Stimulated activated CD4-positive, alpha-beta T cell treated with anti-CD3 and anti-CD28 coated beads, Interleukin-1b, Interleukin-23, amount 100 ng/mL, for 24 hours (primary cell): ENCODE measurements around the gene MMEL1.
"Not testable (repeated sequence)": the region's sequence is repeated elsewhere in the genome, so short reads cannot be mapped to it uniquely, and the experiment has no call there.

Experiments used
- DNase-seq, 4 experiments: peaks; one replicate each; pipeline ENCODE4 v3.0.0-alpha.2; 2020; ENCODE audit warnings: low read depth in 4 of 4, low spot score in 1 of 4

Gene MMEL1

DNA sequence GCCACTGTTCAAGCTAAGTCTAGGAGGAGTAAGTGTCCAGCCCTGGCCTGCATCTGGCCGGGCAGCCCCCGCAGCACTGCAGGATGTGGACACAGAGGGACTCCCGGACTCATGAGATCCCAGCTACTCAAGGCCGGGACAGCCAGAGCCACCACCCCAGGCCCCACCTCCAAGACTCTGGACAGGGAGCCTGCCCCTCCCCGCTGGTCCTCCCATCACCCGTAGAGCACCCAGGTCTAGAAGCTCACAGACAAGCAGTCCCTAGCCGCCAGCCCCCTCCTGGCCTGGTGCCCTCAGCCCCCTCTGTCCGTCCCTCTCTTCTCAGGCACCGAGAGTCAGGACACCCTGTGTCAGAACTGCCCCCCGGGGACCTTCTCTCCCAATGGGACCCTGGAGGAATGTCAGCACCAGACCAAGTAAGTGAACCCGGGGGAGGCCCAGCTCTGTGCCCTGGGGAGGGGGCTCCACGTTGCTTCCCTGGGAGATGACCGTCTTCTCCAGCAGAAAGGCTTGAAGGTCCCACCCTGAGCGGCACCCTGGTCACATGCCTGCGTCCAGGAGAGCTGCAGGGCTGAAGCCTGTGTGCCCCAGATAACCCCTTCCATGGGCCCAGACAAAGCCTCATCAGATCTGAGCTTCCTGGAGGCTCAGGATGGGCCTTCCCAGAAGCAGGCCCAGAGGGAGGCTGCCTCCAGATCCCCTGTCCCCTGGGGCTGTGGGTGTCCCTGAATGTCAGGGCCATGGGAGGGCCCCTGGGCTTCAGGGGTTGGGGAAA, 72.3 kb downstream of the MMEL1 start:
- no peak for DNase-seq

GRCh38 chr1:2559509-2560298, 73.1 kb downstream of the MMEL1 start:
- DNase-seq, result no peak

DNA sequence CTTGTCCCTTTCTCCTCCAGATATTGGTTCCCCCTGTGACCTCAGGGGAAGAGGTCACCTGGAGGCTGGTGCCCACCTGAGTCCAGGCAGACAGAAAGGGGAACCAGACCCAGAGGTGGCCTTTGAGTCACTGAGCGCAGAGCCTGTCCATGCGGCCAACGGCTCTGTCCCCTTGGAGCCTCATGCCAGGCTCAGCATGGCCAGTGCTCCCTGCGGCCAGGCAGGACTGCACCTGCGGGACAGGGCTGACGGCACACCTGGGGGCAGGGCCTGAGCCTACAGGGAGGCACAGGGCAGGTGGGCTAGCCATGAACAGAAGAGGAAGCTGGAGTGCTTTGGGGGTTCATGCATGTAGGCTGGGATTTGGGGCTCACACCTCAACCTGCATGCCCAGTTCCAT, 74.0 kb downstream of the MMEL1 start:
- DNase-seq, result no peak

DNA sequence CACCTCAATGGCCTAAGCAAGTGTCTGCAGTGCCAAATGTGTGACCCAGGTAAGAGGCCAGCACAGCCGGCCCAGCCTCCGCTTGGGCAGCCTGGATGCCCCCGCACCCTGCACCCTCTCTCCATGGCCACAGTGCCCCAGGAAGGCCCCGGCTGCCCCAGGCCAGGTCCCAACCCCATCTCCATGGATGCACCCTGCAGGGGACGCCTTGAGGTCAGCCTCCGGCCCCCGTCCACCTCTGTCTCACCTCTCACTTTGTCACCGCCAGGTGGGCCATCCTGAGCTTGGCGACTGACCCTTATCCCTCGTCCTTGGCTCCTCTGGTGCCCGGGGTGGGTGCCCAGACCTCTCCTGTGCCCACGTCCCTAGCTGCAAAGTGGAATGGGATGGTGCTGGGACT, 74.4 kb downstream of the MMEL1 start:
- no peak for DNase-seq

DNA sequence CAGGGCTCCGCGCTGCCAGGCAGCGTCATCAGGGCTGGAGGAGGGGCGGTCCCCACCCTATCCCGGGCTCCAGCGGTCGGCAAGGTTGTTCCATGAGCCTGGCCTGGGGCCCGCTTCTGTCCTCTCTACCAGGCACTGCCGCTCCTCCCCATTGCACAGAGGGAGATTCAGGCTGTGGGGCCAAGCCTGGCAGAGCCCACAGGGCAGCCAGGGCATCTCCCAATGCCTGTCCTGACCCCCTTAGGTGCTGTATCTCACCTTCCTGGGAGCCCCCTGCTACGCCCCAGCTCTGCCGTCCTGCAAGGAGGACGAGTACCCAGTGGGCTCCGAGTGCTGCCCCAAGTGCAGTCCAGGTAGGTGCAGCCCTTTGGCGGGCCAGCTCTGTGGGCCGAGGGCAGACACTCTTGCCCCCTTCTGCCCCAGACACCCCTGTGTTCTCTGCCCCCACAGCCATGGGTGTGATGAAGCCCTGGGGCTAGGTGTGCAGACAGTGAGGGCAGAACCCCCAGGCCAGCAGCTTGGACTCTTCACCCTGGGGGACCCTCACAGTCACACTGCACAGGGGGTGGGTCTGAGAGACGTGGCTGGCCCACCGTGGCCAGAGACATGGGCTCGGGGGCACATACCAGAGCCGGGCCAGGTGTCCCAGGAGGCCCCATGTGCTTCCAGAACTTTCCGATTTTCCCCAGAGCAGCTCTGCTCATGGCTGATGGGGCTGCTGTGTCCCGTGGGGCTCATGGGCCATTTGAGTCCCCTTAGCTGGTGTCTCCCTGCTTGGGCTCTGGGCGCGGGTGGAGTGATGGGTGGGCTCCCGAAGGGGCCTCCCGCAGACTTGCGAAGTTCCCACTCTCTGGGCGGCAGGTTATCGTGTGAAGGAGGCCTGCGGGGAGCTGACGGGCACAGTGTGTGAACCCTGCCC, 75.1 kb downstream of the MMEL1 start:
- no peak for DNase-seq

DNA sequence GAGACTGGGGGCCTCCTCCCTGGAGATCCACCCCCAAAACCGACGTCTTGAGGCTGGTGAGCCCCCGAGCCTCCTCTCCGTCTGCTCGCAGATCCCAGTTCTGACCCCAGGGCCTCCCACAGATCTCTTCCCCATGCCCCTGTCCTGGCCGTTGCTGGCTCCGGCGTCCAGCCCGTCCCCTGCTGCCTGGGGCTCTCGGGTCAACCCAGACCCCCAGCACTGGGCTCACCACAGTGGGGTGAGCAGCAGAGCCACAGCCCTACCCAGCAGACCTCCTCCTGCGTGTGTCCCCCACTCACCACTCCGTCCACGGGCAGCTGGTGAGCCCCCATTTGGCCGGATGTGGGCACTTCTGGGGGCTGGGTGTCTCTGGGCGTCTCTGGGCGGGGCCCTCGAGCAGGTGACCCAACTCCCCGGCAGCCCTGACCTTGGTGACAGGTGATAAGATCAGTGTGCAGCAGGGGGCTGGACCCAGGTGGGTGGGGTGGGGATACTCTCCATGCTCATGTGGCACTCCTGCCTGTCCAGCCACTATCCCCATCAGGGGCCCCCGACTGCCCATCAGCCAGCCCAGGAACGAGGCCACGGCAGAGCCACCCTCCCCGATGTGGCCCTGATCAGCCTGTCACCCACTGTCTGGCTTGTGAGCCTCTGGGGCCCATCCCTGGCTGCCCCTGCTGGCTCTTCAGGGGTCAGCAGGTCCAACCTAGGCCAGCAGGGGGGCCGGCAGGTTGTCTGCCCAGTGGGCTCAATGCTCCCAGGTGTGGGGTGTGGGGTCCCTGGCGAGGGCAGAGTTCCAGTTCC, 75.9 kb downstream of the MMEL1 start:
- DNase-seq, result no peak

- peak in 3 of 4 experiments; percentile 41 to 49 (median 46) for DNase-seq
Observed at GRCh38 chr1:2556277-2556677, 76.5 kb downstream of the MMEL1 start, which contains the start of gene TNFRSF14. TNFRSF14 (plus strand) TSS chr1:2556371; CDS start chr1:2556665, 294 bp downstream.

- peak in 3 of 4 experiments; percentile 40 to 69 (median 59) for DNase-seq
Observed at GRCh38 chr1:2555634-2556276, 77.1 kb downstream of the MMEL1 start.

- no peak for DNase-seq
Observed at GRCh38 chr1:2554621-2555387, 78.0 kb downstream of the MMEL1 start.

DNA sequence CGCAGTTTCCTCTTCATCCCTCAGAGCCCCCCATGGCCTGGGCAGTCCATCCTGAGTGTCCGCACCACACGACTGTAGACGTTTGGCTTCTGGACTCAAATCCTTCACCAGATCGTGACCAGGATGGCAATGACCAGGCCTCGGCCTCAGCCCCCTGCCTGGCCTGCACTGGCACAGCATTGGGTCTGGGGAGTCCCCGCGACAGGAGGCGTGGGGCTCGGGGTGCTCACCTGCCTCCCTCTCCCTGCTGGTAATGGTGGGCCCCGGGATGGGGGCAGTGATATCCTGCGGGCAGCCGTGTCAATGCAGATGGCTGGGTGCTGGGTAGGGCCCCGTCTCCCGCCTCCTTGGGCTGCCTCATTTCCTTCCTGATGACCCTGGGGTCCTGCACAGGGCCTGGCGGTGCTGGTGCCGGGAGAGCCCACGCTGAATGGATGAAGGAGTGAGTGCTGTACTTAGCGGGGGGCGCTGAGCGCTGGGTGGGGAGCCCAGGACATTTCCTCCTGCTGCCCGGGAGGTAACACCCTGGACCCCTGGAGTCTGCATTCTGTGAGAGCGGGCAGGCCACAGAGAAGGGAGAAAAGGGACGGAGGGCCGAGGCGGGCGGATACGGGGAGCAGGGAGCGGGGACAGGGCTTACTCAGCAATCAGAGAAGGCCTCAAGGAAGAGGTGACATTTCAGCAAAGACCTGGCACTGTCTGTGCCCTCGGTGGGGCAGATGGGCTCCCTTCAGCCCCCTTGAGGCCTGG, 78.8 kb downstream of the MMEL1 start:
- no peak for DNase-seq

DNA sequence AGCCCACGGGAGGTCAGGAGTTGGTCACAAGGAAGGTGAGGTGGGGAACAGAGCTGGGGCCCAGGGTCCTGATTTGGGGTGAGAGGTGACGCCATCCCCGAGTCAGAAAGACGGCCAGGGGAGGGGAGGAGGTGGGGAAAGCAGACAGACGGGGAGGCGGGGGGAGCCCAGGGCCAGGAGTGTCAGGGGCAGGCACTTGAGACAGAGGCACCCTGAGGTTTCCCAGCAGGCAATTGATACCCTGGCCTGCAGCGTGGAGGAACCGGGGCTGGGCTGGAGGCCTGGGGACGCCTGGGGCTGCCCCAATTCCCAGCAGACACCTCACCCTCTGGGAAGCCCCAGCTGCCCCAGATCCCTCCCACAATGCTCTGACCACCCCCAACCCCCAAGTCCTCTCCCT, 79.7 kb downstream of the MMEL1 start:
- DNase-seq, result not testable (repeated sequence)

DNA sequence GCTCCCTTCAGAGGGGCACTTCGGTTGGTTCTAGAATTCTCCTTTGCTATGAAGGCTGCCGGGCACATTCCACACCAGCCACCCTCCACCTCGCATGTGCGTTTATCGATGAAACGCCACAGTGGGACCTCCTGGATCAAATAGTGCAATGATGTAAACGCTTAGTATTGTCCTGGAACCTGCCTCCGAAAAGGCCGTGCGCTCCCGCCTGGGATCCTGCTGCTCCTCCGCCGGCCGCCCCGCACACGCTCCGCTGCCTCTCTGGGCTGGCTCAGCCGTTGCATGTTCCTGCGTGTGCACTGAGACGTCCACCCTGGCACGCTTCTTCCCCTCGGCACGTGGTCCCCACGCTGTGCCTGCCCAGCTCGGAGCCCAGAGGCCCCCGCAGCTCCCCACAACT, 80.6 kb downstream of the MMEL1 start:
- no peak for DNase-seq

GRCh38 chr1:2551544-2551943, 81.3 kb downstream of the MMEL1 start:
- DNase-seq, result not testable (repeated sequence)

- DNase-seq, result not testable (repeated sequence)
Observed at GRCh38 chr1:2550309-2550861, 82.4 kb downstream of the MMEL1 start.

- DNase-seq, result not testable (repeated sequence)
Observed at GRCh38 chr1:2549367-2550029, 83.3 kb downstream of the MMEL1 start.

DNA sequence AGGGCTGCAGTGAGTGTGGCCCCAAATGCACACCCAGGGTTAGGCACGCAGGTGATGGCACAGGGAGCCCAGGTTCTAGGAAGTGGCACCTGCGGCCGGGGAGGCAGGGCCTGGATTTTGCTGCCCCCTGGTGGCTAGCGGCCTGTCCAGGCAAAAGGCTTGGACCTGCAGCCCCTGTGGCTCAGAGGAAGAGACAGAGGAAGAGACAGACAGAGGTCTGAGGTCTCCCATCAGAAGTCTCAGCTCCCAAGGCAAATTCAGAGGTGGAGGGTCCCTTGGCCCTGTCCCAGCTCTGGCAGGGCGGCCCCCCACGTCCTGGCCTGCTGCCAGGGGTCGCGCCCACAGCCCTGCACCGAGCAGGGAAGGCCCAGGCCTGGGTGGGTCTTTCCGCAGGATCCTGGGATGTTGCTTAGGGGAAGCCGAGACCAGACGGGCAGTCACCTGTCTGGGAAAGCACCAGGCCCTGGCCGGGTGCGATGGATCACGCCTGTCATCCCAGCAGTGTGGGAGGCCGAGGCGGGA, 84.7 kb downstream of the MMEL1 start:
- DNase-seq, result peak in 3 of 4 experiments; percentile 69 to 78 (median 70)
